ENCODE results near the gene CSNK2A1.

GRCh38 chr20:576156-576555, 32.6 kb upstream of the CSNK2A1 start:
- no peak for TF ChIP-seq POLR2AphosphoS5 (IDR thresholded peaks at IDR 0.05)
- TF ChIP-seq CTCF (IDR thresholded peaks at IDR 0.05; ENCODE audit: poor library complexity, severe bottlenecking), result no peak
- TF ChIP-seq TAF1 (IDR thresholded peaks at IDR 0.05; ENCODE audit: low read depth), result no peak
- no peak for TF ChIP-seq MXI1 (conservative IDR thresholded peaks at IDR 0.05; ENCODE audit: poor library complexity, severe bottlenecking)
- TF ChIP-seq EP300 (conservative IDR thresholded peaks at IDR 0.05; ENCODE audit: poor library complexity, severe bottlenecking), result no peak
